GM19328 (cell line): ENCODE data around the gene NTRK3.

ENCODE experiments used
- ATAC-seq: cut with Tn5 transposase; IDR thresholded peaks from one replicate; pipeline ENCODE4 v1.9.1; 2021; ENCODE audit warnings: mild to moderate bottlenecking, moderate library complexity; ENCODE audit not compliant: unreplicated experiment

The NTRK3 gene

DNA sequence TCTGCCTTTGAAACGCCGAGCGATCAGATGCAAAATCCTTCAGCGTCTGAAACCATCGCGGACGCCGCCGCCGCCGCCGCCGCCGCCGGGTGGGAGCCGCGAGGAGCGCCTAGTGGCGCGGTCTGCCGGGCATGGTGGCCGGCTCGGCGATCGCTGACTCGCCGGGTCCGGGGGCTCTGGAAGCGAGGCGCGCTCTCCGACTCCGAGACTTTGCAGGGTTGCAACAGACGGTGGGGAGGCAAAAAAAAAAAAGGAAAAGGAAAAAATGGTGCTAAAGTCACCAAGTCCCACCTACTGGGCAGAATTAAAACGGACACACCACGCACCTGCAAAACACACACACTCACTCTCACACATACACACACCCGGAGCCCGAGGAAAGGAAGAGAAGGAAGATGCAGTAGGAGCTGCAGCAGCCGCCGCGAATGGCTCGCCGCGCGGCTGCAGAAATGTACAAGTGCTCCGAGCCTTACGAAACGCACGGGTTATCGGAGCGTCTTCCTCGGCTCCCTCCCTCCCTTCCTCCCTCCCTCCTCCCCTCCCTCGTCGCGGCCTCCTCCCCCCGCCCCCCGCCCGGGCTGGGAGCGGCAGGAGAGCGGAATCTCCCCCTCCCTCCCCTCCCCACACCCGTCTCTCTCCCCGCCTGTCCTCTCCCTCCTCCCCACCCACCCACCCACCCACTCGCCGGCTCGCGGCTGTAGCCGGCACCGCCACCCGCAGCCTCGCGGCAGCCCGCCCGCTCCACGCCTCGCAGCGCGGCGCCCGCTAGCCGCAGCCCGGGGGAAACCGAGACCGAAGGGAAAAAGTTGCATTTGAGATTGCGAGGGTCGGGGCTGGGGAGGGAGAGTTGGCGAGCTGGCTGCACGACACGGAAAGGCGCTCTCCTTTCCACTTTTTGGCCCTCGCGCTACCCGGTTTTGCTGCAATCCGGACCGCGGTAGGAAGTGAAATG, at the start of gene NTRK3:
NTRK3 (minus strand) TSS at position 461 of the 952 bp plus-strand sequence. CDS start 586 bp downstream, outside the sequence.
- no peak for ATAC-seq

DNA sequence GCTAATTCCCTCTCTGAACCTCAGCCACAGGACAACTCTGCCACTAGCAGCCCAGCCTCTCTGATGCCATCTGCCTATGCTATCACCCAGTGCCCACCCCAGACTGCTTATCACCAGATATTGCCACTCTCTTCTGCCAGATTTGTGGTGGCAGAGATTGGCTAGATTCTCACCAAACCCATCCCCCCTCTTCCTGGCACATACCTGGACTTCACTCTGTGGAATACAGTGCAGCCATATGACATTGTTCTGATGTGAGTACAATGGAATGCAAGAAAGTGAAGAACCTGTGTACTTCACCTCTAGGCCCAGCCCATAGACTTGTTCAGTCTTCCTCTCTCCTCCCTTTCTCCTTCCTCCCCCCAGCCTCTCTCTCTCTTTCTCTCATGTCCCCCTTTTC, 46.9 kb upstream of the NTRK3 start:
- no peak for ATAC-seq

DNA sequence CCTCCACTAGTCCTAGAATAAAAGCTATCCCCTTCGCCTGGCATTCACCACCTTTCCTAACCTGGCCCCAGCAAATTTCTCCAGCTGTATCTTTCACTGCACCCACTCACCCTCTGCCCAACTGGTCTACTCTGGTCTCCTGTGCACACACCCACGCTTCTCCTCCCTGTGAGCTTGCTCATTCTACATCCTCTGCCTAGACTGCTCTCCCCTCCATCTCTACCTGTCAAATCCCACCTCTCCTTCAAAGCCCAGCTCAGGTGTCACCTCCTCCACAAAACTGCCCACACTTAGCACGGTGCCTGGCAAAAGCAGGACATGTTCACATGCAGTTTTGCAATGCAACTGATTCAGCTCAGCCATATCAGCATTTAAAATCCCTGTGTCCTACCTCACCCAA, 45.8 kb upstream of the NTRK3 start:
- ATAC-seq = no peak

DNA sequence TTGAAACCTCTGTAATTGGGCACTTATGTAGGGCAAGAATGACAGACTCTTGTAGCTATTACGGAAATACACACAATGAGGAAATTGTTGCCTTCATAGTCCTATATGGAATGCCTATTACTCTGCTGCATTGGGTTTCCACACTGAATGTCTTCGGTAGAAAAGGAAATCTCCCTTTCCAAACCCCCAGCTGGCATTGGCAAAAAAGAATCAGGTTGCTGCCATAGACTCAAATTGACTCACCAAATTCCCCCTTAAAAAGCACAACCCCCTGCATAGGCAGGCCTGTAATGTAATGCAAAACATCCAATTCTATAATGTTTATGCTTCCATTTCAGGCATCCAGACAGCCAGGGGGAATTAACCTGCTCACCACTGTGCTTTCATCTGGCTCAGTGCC, 44.8 kb upstream of the NTRK3 start:
- no peak for ATAC-seq

DNA sequence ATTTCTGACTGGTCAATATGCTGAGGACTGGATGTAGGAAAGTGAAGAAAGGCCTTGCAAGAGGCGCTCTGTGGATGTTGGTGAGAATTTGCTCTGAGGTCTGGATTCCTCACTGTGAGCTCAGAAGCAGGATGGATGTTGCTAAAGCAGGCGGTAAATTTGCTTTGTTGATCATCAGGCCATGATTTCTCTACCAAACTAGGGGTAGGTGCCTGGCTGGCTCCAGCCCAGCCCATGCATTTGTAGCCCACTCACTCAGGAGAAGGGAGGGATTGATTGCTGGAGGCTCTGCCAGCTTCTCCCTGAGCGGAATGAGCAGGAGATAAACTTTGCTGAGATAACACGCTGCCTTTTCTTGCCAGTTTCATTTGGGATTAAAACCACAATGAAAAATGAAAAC, 44.3 kb upstream of the NTRK3 start:
- ATAC-seq = no peak

DNA sequence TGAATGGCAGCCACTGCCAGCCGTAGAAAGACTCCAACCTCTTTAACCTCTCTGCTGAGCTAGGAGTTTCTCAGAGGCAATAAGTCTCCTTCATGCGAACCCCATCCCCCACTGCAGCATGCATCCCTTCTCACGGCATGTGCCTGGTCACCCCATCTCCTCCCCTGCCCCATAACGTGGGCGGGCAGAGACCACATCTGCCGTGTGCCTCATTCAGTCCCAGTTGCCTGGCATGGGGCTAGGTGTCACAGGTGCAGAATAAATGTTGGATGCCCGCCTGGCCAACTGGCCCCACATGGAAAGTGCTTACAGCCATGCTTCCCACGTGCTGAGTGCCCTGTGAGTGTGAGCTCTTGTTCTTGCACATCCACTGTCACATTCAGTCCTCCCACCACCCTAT, 43.5 kb upstream of the NTRK3 start:
- no peak for ATAC-seq

DNA sequence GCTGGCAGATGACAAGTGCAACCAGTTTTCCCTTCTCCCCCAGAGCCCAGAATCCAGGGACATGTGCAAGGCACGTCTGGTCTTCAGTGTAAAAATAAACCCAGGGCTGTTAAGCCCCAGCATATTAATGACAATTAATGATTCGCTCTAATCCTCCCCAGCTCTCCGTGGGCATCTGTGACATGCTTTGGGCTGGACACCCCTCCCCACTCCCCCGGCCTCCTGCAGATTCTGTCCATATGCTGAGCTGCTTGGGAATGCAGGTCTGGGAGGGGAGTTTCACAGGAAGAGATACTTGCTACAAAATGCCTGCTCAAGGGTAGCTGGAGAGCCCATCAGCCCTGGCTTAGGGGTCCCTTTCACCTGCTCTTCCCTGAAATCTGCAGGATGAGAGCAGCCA, 43.0 kb upstream of the NTRK3 start:
- ATAC-seq = no peak

DNA sequence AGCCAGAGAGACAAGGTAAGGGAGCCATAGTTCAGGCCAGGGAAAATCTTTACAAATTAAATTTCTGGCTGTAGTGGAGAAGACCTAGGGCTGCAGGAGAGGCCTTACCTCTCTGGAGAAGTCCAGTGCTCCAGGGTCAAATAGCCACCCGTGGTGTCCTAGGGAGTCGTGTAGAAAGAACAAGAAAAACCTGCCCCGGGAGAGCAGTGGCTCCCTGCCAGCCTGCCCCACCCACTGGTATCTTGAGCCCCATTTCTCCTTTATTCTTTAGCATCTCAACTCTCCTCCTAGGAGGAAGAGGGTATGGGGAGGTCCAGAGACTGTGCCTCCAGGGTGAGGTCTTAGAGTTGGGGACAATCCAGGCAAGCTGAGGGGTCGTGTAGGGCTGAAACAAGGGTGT, 32.1 kb upstream of the NTRK3 start:
- no peak for ATAC-seq

DNA sequence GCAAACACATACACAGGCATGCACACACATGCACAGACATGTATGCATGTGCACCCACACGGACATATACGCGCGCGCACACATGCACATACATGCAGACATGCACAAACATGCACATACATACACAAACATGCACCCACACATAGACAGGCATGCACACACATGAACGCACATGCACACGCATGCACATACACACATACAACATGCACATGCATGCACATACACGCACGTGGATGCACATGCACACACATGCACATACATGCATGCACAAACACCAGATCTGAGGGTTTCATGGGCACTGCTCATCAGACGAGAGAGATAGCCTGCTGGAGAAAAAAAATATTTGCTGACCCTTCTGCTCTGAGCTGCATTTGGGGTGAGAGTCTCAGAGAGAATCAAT, 31.7 kb upstream of the NTRK3 start:
- ATAC-seq = no peak

DNA sequence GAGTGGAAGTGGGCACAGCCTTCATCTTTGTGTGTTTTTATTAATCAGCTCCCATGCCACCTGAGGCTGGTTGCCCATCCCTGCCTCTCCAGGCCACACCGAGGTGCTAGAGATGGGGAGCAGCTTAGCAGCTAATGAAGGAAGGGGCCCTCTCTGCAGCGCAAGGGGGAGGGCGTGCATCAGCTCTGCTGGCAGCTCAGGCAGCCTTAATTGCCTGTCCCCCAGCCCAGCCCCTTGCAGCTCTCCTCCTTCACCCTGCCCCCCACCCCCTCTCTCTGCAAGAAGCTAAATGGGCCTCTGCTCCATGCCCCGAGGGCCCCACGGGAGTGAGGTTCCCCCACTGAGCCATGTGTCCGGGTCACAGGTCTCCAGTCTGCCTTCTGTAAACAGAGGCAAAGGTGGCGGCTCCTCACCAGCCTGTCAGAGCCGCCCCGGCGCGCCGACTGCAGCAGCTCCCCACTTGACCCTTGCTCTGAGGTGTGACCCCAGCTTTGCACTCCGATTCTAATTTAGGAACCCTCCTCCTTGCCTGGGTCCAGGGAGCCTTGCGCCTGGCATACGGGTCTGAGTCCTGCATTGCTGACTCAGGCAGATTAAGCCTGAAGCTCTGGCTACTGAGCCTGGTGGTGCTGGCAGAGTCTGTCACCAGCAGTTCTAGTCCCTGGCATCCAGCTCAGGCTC, 27.9 kb upstream of the NTRK3 start:
- no peak for ATAC-seq

DNA sequence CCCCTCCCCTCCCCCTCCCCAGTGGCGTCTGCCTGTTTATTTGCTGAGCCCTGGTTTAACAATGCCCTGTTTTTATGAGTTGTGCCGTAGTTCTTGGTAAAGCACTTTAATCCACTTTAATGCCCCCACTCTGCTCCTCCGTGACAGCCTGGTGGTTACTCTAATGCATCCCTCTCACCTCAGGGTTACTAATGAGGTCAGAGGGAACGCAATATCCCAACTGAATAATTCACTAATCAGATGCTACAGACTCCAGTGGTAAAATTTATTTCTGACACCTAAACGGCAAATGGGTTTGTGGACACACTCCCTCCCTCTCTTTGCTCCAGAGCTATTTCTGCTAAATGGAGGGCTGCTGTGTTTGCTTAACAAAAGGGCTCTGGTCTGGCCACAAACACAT, 26.1 kb upstream of the NTRK3 start:
- ATAC-seq = no peak

DNA sequence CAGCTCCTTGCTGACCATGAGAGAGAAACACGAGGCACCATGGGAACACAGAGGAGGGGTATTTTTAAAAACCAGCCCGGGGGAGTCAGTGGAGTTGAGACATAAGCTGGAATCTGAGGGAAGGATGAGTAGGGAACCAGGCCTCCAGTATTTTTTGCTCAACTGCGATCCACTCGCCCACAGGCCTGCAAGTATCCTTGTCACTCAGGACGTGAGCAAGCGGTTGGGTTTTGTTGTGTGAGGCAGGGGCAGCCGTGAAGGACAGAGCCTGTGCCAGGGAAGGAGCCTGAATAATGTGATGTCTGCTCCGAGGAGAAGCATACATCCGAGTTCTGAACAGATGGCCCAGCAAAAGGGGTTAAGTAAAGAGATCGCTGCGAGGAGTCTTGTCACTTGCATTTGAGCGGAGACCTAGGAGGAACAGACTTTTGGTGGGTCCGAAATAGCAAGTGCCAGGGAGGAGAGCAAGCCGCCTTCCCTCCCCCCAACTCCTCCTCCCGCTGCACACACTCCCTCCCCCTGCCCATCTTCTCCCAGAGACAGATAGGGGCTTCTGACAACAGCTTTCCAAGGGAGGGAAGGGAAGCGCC, 20.4 kb upstream of the NTRK3 start:
- no peak for ATAC-seq

DNA sequence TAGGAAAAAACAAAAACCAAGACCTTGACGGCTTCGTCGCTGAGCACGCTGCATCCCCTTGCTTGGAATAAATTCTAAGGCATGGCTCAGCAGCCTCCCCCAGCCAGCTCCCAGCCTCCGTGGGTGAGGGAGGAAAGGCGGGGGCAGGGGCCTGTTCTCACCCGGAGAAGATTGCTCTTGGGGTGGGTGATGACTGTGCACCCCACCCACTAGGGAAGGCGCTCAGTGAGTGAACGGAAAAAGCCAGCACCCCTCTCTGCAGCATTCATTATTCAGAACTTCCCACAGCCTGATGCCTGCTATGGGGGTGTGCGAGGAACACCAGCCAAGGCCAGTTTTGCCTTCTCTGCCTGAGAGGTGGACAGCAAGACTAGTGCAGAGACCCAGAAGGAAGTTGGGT, 19.3 kb upstream of the NTRK3 start:
- no peak for ATAC-seq

DNA sequence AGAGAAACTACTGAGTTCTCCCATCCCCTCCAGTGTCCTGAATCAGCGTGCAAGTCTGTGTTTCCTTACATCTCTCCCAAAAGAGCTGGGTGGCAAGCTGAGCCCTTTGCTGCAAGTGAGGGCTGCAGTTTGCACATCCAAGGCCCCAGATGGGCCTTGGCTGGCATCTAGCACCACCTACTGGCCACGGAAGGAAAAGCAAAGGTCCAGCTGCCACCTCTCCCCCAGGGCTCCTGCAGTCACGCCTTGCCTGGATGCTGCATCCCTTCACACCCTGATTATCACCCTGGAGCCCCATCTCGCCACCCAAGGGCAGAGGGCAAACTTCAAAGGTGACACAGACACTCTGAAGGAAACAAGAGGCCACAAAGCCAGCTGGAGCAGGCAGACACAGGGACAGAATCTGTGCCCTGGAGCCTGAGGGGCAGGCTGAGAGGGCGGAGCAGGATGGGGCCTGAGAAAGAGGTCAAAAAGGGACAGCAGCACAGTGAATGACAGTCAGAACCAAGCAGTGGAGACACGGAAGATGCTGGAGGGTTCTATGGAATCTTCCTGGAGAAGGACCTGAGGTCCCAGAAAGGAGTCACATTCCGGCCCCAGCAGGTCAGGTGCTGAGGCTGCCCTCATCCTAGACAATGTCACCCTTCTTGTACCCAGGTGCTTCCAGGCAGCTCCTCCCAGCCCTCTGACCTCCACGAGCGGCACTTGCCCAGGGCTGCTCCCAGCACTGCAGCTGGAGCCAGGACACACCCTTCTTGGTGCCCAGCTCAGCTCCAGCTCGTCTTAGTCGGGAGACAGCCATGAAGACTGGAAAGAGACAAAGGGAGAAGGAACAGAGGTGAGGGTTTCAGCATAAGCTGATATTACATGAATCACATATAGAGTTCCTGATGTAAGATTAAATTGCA, 18.3 kb upstream of the NTRK3 start:
- peak; percentile 75 for ATAC-seq

DNA sequence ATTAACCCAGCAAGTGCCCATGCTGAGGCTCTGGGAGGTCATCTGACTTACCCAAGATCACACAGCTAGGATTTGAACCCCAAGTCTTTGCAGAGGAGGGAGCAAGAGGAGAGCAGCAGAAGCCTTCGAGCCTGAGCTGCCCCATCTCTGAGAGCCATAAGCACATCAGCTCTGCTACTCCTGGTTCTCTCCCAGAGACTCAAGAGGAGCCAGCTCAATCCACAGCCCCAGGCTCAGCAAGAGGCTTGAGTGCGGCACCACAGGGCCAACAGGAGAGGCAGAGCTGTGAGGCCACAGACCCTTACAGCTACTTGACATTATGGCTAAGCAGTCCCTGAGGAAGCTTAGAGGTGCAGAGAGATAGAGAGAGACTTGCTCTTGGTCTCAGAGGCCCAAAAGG, 15.9 kb upstream of the NTRK3 start:
- ATAC-seq = no peak

DNA sequence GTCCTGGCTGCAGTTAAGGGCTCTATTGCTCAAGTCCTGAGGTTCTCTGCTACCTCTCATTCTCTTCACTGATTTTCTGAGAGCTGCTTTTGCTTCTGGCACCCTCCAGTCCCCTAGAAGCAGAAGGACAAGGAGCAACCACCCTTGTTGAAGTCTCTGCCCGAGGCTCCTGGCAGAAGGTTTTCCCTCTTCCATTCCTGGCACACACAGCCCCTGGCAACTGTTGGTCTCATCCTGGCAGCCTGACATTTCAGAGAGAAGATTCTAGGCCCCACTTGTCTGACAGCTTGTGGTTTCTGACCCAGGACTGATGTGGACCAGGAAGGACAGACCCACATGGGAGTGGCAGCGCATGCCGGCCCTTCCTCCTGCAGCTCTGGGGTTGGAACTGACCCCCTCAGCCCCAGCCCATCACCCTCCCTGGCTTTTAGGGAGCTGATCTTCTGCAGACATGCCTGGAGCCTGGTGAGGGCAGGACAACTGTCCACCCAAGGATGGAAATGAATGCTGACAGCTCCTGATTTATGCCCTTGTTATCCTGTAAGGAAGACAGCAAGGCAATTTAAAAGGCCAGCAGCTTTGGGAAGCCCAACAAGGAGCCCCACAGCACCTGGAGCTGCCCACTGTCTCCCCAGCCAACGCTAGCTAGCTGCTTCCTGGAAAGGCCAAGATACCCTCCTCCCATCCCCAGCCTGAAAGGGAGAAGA, 13.0 kb upstream of the NTRK3 start:
- ATAC-seq = no peak

DNA sequence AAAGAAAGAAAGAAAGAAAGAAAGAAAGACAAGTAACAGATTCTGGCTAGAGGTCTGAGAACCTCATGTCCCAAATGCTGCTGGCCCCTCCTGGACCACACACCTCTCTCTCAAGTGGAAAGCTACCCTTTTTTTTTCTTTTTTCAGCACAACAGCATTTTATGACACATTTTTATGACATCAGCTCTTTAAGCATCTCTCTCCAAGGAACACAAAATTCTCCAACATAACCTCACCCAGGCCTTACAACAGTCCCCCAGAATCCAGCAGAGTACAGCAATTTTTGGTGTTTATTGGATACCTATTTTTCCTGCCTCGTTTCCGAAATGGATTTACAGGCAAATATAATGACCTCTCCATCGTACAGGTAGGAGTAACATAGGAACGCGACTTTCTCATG, 11.2 kb upstream of the NTRK3 start:
- no peak for ATAC-seq

DNA sequence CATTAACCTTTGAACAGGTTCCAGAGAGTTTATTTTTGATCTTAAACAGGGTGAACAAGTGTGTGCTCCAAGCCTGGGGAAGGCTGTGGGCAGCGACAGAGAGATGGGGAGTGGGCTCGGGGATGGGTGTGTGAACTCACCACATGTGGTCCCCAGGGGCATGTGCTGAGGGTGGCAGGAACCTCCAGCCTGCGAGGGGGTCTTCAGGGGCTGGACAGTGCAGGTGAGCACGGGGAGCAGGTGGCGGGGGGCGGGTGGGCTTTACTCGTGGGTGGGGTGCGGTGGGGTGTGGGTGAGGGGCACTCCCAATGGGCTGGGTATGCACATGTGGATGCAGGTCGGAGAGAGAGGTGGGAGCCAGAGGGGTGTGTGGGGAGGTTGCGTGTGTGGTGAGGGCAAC, 9.6 kb upstream of the NTRK3 start:
- ATAC-seq = no peak

DNA sequence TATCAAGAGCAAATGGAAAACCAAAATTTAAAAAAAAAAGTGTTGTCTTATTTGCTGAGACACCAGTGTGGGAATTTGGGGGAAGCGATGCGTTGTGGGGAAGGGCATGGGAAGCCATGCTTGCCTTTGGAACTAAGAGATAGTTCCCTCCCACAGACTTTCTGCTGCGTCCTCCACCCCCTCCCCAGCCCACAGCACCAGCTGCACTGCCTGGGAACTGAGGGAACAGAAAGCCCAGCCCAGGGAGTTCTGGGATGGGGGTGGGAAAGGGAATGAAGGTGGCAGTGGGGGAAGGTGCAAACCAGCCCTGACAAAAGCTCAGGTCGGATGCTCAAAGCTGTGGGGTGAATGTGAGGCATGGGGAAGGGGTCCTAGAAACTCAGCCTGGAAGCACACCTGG, 8.1 kb upstream of the NTRK3 start:
- no peak for ATAC-seq

DNA sequence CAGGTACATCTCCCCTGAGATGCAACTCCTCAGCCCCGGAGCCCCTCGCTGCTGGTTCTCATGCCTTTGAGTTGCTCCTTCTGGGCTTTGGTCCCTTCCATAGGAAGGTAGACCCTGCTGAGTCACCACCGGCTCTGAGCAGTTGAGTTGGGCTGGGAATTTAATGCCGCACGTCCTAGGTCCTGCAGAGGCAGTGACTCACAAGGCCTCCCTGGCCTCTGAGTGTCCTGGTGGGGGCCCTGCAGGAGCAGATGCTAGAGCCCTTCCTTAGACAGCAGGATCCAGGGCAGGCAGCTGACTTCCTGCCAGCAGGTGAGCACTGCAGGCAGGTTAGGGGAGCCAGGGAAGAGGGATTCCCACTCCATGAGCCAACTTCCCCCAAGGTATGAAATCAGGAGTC, 5.5 kb upstream of the NTRK3 start:
- ATAC-seq = no peak
